OCI-LY3 (cell line): ENCODE results near the gene GUCD1.
"Not testable (repeated sequence)": the region's sequence is repeated elsewhere in the genome, so short reads cannot be mapped to it uniquely, and the experiment has no call there.

Experiments used
- EZH2phosphoT487 ChIP-seq: fragments of 200-600 bp; shearing (Covaris generic); IDR thresholded peaks from 2 replicates; pipeline ENCODE4 v1.6.1; 2018; ENCODE audit warnings: antibody characterized with exemption, mixed run types, low read depth
- TF ChIP-seq, protein P1 (sequence below): fragments of 200-600, 300-600 bp; sonication (generic); IDR thresholded peaks from 2 replicates; pipeline ENCODE4 v1.5.1; 2014; ENCODE audit warnings: antibody characterized with exemption, low read length, low read depth

DNA sequence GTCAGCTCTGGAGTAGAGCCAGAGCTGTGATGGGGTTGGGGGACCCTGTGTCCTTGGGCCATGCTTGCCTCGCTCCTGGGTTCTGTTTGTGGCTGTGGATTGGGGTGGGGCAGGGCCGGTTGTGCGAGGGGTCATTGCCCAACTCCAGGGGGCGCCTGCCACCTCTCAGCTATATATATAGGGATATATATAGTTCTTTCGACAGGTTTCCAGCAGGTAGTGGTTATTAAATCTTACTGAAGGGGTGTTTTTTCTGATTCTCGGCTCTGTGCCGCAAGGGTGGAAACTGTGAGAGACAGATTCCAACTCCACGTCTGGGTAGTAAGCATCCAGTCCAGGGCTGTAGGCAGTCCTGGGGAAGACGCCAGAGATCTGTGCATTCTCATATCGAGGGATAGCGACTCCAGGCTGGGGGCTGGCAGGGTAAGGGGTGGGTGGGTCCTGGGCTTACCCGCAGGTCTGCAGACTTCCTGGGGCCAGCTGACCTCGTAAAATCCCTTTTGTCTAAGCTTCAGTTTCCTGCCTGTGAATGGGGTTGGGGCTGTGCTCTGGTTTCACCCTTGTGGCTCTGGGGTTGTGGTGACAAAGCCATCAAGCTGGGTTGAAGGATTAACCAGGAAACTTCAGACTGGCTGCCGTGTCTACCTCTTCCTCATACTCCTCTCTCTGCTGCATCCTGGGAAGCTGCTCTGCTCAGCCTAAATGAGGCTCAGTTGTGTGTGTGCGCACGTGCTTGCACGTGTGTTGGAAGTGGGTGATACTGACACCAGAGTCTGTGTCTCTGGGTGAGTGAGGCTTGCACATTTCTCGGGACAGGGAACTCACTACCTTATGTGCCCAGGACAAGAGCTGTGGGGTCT lies 49.1 kb upstream of the GUCD1 start:
- TF ChIP-seq, protein P1, sequence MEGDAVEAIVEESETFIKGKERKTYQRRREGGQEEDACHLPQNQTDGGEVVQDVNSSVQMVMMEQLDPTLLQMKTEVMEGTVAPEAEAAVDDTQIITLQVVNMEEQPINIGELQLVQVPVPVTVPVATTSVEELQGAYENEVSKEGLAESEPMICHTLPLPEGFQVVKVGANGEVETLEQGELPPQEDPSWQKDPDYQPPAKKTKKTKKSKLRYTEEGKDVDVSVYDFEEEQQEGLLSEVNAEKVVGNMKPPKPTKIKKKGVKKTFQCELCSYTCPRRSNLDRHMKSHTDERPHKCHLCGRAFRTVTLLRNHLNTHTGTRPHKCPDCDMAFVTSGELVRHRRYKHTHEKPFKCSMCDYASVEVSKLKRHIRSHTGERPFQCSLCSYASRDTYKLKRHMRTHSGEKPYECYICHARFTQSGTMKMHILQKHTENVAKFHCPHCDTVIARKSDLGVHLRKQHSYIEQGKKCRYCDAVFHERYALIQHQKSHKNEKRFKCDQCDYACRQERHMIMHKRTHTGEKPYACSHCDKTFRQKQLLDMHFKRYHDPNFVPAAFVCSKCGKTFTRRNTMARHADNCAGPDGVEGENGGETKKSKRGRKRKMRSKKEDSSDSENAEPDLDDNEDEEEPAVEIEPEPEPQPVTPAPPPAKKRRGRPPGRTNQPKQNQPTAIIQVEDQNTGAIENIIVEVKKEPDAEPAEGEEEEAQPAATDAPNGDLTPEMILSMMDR, result peak; percentile 44
- TF ChIP-seq EZH2phosphoT487, result not testable (repeated sequence)
